ENCODE measurements around the gene ZNF274.

- TF ChIP-seq CTCF (conservative IDR thresholded peaks at IDR 0.05; ENCODE audit: low read length) = no peak
- TF ChIP-seq EZH2phosphoT487 (IDR thresholded peaks at IDR 0.05; ENCODE audit: borderline replicate concordance, low read depth, low read length) = no peak
Measured at GRCh38 chr19:58183817-58184215, 955 bp downstream of the ZNF274 start.

Measured in OCI-LY7 (cell line).